Measurements from ENCODE around the gene APBA2. TPM values are rescaled to one million over a fixed set of nuclear protein-coding genes. Genes with fewer than 3 reads are reported as not detected.
A peak's percentile ranks its signal among the peaks of the same experiment; 100 is the strongest.

APBA2 gene
- total RNA-seq, 1 experiment from 2014 or later, result 27.6 TPM

GRCh38 chr15:28969511-28970085 lies 83.8 kb downstream of the APBA2 start:
- in situ Hi-C loops (cut with HindIII; ENCODE audit: low sequenced_read_pairs), result no loop called here

DNA sequence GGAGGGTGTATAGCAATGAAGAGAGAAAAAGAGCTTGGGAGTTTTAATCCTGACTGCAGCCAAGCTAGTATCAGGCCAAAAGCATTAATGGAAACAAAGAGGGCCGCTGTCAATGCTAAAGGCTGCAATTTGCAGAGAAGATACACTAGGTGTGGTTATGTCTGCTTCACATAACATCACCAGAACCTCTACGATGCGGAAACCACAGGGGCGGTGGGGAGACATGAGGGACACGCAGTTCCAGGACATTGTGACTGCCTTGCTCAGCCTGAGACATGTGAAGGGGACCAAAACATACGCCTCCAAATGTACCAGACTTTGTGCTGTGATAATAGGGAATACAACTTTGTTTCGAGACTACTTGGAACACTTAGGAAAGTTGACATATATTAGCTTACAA lies 88.4 kb downstream of the APBA2 start:
- in situ Hi-C loops (cut with HindIII; ENCODE audit: low sequenced_read_pairs), result no loop called here
- no peak for DNase-seq (ENCODE audit: low spot score)

More at GRCh38 chr15:28969511-28970085, 83.8 kb downstream of the APBA2 start:
- DNase-seq (ENCODE audit: low spot score), result peak; percentile 88

DNA sequence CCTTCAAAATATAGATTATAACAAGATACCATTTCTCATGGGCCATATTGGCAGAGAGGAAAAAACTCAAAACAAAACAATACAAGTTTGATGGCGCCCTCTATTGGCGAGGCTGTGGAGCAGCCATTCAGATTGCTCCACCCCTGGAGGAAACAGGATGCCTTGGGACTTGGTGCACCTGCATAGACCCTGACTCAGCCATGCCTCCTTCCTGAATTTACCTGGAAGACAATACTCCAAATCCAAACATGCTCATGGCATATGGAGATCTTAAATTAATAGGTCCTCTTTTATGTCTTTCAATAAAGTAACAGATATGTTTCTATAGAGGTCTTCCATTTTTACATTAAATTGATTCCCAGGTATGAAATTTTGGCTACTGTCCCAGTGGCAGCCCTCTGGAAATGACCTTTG lies 90.0 kb downstream of the APBA2 start:
- DNase-seq (ENCODE audit: low spot score), result peak; percentile 57
- in situ Hi-C loops (cut with HindIII; ENCODE audit: low sequenced_read_pairs), result no loop called here

GRCh38 chr15:28977377-28978010 lies 91.7 kb downstream of the APBA2 start:
- in situ Hi-C loops (cut with HindIII; ENCODE audit: low sequenced_read_pairs), result no loop called here
- DNase-seq (ENCODE audit: low spot score), result peak; percentile 89

GRCh38 chr15:28978011-28978378 lies 92.2 kb downstream of the APBA2 start:
- in situ Hi-C loops (cut with HindIII; ENCODE audit: low sequenced_read_pairs), result no loop called here
- DNase-seq (ENCODE audit: low spot score), result peak; percentile 59

DNA sequence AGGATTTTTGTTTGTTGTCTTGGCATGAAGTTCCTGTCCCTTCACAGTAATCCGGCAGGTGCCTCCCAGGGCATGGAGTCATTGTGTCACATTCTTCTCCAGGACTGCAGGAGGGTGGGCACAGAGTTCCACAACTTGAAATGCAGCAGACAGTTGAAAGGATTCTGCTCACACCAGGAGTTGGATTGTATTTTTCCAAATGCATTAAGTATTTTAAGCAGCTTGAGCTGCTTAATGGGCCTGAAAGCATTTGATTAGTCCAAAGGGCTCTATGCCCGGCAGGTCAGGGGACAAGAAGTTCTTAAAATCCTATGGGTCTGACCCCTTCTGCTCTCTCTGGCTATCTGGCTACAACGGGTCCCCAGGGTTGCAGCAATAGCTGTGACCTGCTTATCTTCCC lies 92.9 kb downstream of the APBA2 start:
- in situ Hi-C loops (cut with HindIII; ENCODE audit: low sequenced_read_pairs), result no loop called here
- no peak for DNase-seq (ENCODE audit: low spot score)

DNA sequence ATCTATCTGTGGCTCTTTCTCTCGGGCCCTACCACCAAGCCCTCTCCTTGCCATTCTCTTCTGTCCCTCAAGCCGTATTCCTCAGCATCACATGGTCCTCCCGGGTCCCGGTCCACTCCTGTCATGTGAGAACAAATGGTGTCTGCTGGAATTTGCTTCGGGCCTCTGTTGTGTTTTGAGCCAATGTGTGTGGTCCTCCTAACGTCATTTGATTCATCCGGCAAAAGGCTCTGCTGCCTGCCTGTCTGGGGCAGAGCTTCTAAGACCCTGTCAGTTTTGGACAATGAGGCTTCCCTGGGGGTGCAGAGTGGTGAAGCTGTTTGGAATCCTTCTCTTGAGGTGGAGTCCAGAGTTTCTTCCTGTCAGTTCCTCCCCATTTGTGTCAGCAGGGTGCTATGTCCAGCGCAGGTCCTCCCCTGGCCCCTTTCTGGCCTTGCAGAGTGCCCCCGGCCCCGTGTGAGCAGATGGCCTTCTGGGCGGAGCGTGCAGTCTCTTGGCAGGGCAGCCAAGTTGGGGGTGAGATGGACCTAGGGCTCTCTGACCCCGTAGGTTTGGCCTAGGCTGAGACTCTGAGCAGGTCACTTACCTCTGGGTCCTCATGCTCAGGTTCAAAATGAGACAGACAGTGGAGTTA lies 93.6 kb downstream of the APBA2 start:
- in situ Hi-C loops (cut with HindIII; ENCODE audit: low sequenced_read_pairs), result no loop called here
- DNase-seq (ENCODE audit: low spot score), result no peak

- DNase-seq (ENCODE audit: low spot score), result peak; percentile 91
- in situ Hi-C loops (cut with HindIII; ENCODE audit: low sequenced_read_pairs), result no loop called here
Measured at GRCh38 chr15:28980709-28981350, 95.1 kb downstream of the APBA2 start.

DNA sequence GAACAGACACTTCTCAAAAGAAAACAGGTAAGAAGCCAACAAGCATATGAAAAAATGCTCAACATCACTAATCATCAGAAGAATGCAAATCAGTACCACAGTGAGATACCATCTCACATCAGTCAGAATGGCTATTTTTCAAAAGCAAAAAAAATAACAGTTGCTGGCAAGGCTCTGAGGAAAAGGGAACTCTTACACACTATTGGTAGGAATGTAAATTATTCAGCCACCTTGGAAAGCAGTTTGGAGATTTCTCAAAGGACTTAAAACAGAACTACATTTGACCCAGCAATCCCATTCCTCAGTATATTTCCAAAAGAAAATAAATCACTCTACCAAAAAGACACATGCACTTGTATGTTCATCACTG lies 95.6 kb downstream of the APBA2 start:
- no peak for DNase-seq (ENCODE audit: low spot score)
- in situ Hi-C loops (cut with HindIII; ENCODE audit: low sequenced_read_pairs), result no loop called here

DNA sequence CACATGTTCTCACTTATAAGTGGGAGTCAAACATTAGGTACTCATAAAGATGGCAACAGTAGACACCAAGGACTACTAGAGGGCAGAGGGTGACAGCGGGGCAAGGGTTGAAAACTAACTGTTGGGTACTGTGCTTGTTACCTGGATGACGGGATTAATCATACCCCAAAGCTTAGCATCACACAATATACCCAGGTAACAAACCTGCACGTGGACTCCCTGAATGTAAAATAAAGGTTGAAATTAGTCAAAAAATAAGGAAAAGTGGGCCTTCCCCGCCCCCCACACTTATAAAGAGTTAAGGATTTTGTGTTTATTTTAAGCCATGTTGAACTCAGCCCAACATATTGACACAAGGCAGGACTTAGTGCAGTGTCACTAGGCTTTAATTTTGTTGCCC lies 96.1 kb downstream of the APBA2 start:
- DNase-seq (ENCODE audit: low spot score), result no peak
- in situ Hi-C loops (cut with HindIII; ENCODE audit: low sequenced_read_pairs), result no loop called here

DNA sequence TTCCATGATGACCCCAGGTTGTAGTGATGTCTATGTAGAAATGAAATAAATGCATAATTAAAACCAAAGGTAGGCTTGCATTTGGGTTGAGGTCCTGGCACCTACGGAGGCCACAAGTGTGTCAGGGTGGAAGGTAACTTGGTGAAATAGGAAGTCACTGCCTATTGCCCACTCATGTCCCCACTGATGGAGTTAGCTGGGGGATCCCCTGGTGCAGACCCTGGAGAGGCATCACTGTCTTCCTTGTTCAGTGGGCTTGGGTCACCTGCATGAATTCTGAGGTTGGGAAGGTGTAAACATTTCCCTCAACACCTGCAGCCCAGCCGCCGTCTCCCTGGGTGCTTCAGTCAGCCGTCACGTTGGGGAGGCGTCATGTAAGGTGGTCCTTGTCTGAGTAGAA lies 97.1 kb downstream of the APBA2 start:
- DNase-seq (ENCODE audit: low spot score), result no peak
- in situ Hi-C loops (cut with HindIII; ENCODE audit: low sequenced_read_pairs), result no loop called here

- in situ Hi-C loops (cut with HindIII; ENCODE audit: low sequenced_read_pairs), result no loop called here
Measured at GRCh38 chr15:28983432-28984311, 97.9 kb downstream of the APBA2 start.

GRCh38 chr15:28984421-28985315 lies 98.9 kb downstream of the APBA2 start:
- DNase-seq (ENCODE audit: low spot score), result peak; percentile 86
- in situ Hi-C loops (cut with HindIII; ENCODE audit: low sequenced_read_pairs), result no loop called here

More at GRCh38 chr15:28983432-28984311, 97.9 kb downstream of the APBA2 start:
- no peak for DNase-seq (ENCODE audit: low spot score)

DNA sequence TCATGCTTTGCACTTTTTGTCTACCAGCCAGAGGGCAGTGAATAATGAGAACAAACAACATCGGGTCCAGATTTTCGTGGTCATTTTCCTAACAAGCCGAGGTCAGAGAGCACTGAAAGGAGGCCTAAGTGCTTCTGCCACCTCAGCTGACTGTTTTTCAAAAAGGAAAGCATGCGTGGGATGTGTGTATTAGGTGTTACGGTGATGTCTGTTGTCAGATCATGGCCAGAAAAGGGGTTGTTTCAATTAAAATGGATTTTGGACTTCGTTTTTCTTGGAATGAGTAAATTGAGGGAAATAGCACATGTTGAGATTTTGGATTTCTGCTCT lies 99.5 kb downstream of the APBA2 start:
- DNase-seq (ENCODE audit: low spot score), result no peak
- in situ Hi-C loops (cut with HindIII; ENCODE audit: low sequenced_read_pairs), result no loop called here

- in situ Hi-C loops (cut with HindIII; ENCODE audit: low sequenced_read_pairs), result no loop called here
- DNase-seq (ENCODE audit: low spot score), result peak; percentile 72
Measured at GRCh38 chr15:28985691-28986090, 99.9 kb downstream of the APBA2 start.

DNA sequence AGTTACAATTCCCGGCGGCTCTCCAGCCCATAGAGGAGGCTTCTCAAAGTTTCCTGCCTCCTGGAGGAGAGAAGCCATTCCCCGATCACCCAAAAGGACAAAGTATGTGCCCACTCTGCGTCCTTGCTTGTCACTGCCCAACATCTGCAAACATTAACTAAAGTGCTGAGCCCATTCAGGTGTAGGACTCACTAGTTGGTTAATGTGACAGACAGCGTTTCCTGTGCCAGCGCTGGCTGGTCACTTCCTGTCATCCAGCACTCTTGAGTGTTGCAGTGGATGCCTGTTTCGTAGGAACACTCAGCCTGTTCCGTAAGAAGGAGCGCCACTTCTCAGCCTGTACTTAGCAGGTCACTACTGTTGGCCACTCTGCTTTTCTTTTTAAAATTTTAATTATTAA lies 100.3 kb downstream of the APBA2 start:
- DNase-seq (ENCODE audit: low spot score), result no peak
- in situ Hi-C loops (cut with HindIII; ENCODE audit: low sequenced_read_pairs), result no loop called here

DNA sequence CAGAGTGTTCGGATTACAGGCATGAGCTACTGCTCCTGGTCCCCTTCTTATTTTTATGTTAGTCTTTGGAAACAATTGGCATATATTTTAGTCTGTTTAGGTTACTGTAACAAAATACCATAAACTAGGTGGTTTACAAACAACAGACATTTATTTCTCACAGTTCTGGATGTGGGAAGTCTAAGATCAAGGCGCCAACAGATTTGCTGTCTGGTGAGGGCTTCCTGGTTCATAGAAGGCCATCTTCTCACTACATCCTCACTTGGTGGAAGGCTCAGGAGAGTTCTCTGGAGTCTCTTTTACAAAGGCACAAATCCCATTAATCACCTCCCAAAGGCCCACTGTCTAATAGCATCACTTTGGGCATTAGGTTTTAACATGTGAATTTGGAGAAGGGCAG lies 101.0 kb downstream of the APBA2 start:
- in situ Hi-C loops (cut with HindIII; ENCODE audit: low sequenced_read_pairs), result no loop called here

DNA sequence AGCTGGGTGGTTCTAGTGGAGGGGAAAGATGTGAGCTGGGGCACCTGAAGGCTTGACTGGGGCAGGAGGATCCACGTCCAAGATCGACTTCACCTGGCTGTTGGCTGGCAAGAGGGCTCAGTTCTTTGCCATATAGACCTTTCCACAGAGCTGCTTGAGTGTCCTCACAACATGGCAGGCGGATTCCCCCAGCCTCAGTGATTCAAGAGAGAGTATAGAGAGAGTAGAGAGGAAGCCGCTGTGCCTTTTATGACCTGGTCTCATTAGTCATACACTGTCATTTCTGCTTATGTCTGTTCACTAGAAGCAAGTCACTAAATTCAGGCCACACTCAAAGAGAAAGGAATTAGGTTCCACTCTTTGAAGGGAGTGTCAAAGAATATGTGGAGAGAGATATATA lies 101.6 kb downstream of the APBA2 start:
- no peak for DNase-seq (ENCODE audit: low spot score)
- in situ Hi-C loops (cut with HindIII; ENCODE audit: low sequenced_read_pairs), result no loop called here

More for the DNA sequence above, 101.0 kb downstream of the APBA2 start:
- DNase-seq (ENCODE audit: low spot score), result no peak
